GM18907 (cell line): ENCODE measurements around the gene LRRC8A.
"Not testable (repeated sequence)": the region's sequence is repeated elsewhere in the genome, so short reads cannot be mapped to it uniquely, and the experiment has no call there.

Experiments used
- ATAC-seq: cut with Tn5 transposase; IDR thresholded peaks from one replicate; pipeline ENCODE4 v1.9.1; 2021; ENCODE audit warnings: mild to moderate bottlenecking, moderate library complexity; ENCODE audit not compliant: unreplicated experiment

Gene LRRC8A

GRCh38 chr9:128881884-128882676 lies at the start of gene LRRC8A, which contains the start of gene KYAT1:
Gene LRRC8A, plus strand, starts transcription at chr9:128882133. Its CDS starts 25,032 bp downstream, at chr9:128907165.
Gene KYAT1, minus strand, starts transcription at chr9:128881950. Its CDS starts 36,545 bp downstream, at chr9:128845405.
- ATAC-seq = peak; percentile 85

- no peak for ATAC-seq
These were observed 48.2 kb upstream of the LRRC8A start for GRCh38 chr9:128833696-128834095.

GRCh38 chr9:128835246-128836210 lies 46.4 kb upstream of the LRRC8A start:
- ATAC-seq = no peak

- no peak for ATAC-seq
These were observed 45.3 kb upstream of the LRRC8A start for GRCh38 chr9:128836509-128837145.

GRCh38 chr9:128838338-128838737 lies 43.6 kb upstream of the LRRC8A start:
- no peak for ATAC-seq

GRCh38 chr9:128840524-128840923 lies 41.4 kb upstream of the LRRC8A start:
- no peak for ATAC-seq

GRCh38 chr9:128841694-128842492 lies 40.0 kb upstream of the LRRC8A start:
- no peak for ATAC-seq

GRCh38 chr9:128843171-128843570 lies 38.8 kb upstream of the LRRC8A start:
- ATAC-seq = not testable (repeated sequence)

- no peak for ATAC-seq
These were observed 36.6 kb upstream of the LRRC8A start for GRCh38 chr9:128845186-128845931.

- ATAC-seq = no peak
These were observed 35.3 kb upstream of the LRRC8A start for GRCh38 chr9:128846680-128847030.

GRCh38 chr9:128847803-128848202 lies 34.1 kb upstream of the LRRC8A start:
- ATAC-seq = no peak

GRCh38 chr9:128851024-128851423 lies 30.9 kb upstream of the LRRC8A start:
- not testable (repeated sequence) for ATAC-seq

GRCh38 chr9:128851779-128852600 lies 29.9 kb upstream of the LRRC8A start:
- ATAC-seq = not testable (repeated sequence)

- ATAC-seq = not testable (repeated sequence)
These were observed 29.3 kb upstream of the LRRC8A start for GRCh38 chr9:128852646-128853045.

- not testable (repeated sequence) for ATAC-seq
These were observed 27.5 kb upstream of the LRRC8A start for GRCh38 chr9:128854454-128854853.

GRCh38 chr9:128858476-128858875 lies 23.5 kb upstream of the LRRC8A start:
- ATAC-seq = not testable (repeated sequence)

- ATAC-seq = no peak
These were observed 21.0 kb upstream of the LRRC8A start for GRCh38 chr9:128860937-128861336.

- no peak for ATAC-seq
These were observed 20.4 kb upstream of the LRRC8A start for GRCh38 chr9:128861501-128861900.

- ATAC-seq = no peak
These were observed 19.5 kb upstream of the LRRC8A start for GRCh38 chr9:128862401-128862851.
